Ishikawa (cell line): Measurements from ENCODE around the gene GAS2L1.

Experiments
- CEBPB ChIP-seq: IDR thresholded peaks from 2 replicates; pipeline ENCODE4 v1.6.1; 2012
- EGR1 ChIP-seq: IDR thresholded peaks from 2 replicates; pipeline ENCODE4 v1.6.1; 2012
- EP300 ChIP-seq: IDR thresholded peaks from 2 replicates; pipeline ENCODE4 v1.6.1; 2012; ENCODE audit warnings: borderline replicate concordance
- MAX ChIP-seq: IDR thresholded peaks from 2 replicates; pipeline ENCODE4 v1.6.1; 2012
- RAD21 ChIP-seq: IDR thresholded peaks from 2 replicates; pipeline ENCODE4 v1.6.1; 2012; ENCODE audit warnings: low read depth
- REST ChIP-seq: IDR thresholded peaks from 2 replicates; pipeline ENCODE4 v1.6.1; 2012; ENCODE audit warnings: low read depth, mild to moderate bottlenecking
- TEAD4 ChIP-seq: IDR thresholded peaks from 2 replicates; pipeline ENCODE4 v1.6.1; 2012
- YY1 ChIP-seq: IDR thresholded peaks from 2 replicates; pipeline ENCODE4 v1.6.1; 2012; ENCODE audit warnings: low read depth

GRCh38 chr22:29330291-29330690 lies 23.8 kb downstream of the GAS2L1 start:
- TF ChIP-seq RAD21 (no peak), MAX (no peak), CEBPB (no peak), EP300 (no peak), YY1 (no peak), EGR1 (no peak), TEAD4 (no peak), REST (no peak)
